Measurements from ENCODE around the gene CDK6. TPM values are rescaled to one million over a fixed set of nuclear protein-coding genes. Genes with fewer than 3 reads are reported as not detected.

Gene CDK6
- total RNA-seq, 1 donor from 2014 or later: 26.8 TPM

GRCh38 chr7:92824901-92825480 lies 11.4 kb downstream of the CDK6 start:
- no peak for ATAC-seq

- no peak for ATAC-seq
These were observed 11.9 kb downstream of the CDK6 start for GRCh38 chr7:92824450-92824849.

GRCh38 chr7:92823042-92823441 lies 13.3 kb downstream of the CDK6 start:
- no peak for ATAC-seq

- no peak for ATAC-seq
These were observed 16.2 kb downstream of the CDK6 start for GRCh38 chr7:92820191-92820590.

GRCh38 chr7:92817398-92817797 lies 19.0 kb downstream of the CDK6 start:
- ATAC-seq: no peak

- no peak for ATAC-seq
These were observed 21.0 kb downstream of the CDK6 start for GRCh38 chr7:92815412-92815811.

- ATAC-seq: no peak
These were observed 22.9 kb downstream of the CDK6 start for GRCh38 chr7:92813390-92814024.

GRCh38 chr7:92811158-92811557 lies 25.2 kb downstream of the CDK6 start:
- ATAC-seq: no peak

GRCh38 chr7:92809760-92810573 lies 26.4 kb downstream of the CDK6 start:
- peak; percentile 91 for ATAC-seq

- peak; percentile 5 for ATAC-seq
These were observed 27.0 kb downstream of the CDK6 start for GRCh38 chr7:92809397-92809759.

GRCh38 chr7:92808635-92809034 lies 27.7 kb downstream of the CDK6 start:
- no peak for ATAC-seq

GRCh38 chr7:92808006-92808405 lies 28.4 kb downstream of the CDK6 start:
- ATAC-seq: no peak

- peak; percentile 85 for ATAC-seq
These were observed 29.9 kb downstream of the CDK6 start for GRCh38 chr7:92806496-92806895.

GRCh38 chr7:92802406-92802805 lies 34.0 kb downstream of the CDK6 start:
- ATAC-seq: no peak

GRCh38 chr7:92799446-92800211 lies 36.7 kb downstream of the CDK6 start:
- ATAC-seq: no peak

- ATAC-seq: no peak
These were observed 37.7 kb downstream of the CDK6 start for GRCh38 chr7:92798517-92799249.

- no peak for ATAC-seq
These were observed 38.7 kb downstream of the CDK6 start for GRCh38 chr7:92797693-92798092.

GRCh38 chr7:92797284-92797683 lies 39.1 kb downstream of the CDK6 start:
- no peak for ATAC-seq

GRCh38 chr7:92794831-92795230 lies 41.5 kb downstream of the CDK6 start:
- no peak for ATAC-seq

GRCh38 chr7:92794391-92794790 lies 42.0 kb downstream of the CDK6 start:
- no peak for ATAC-seq

GRCh38 chr7:92793656-92794205 lies 42.6 kb downstream of the CDK6 start:
- no peak for ATAC-seq

GRCh38 chr7:92790992-92791391 lies 45.4 kb downstream of the CDK6 start:
- no peak for ATAC-seq

Data from esophagus mucosa (tissue), 1 donor.